ENCODE measurements around the gene NEUROD2.

The NEUROD2 gene

DNA sequence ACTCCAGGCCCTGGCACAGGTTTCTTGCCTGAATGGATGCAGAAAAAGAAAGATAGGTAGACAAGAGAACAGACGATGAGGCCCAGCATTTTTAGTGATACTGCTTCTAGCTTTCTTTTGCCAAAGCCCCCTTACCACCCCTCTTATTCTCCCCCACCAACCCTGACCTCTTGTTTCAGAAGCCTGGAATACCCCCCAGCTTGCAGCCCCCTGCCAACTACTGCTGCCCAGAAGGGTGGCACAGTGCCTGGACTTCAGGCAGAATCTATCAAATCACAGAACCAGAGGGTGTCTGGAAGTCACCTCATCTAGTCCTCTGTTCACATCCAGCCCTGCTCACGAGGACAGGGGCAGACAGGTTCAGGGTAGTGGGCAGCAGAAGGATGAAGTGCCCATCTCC is 35.6 kb downstream of the NEUROD2 start:
- no peak for DNase-seq (ENCODE audit: low read depth)
- no peak overlapping the region for H3K4me3 ChIP-seq (ENCODE audit: low read depth, low read length)
- in situ Hi-C loops (cut with HindIII; ENCODE audit: low sequenced_read_pairs): loop anchor here (10.0 kb wide), 1 partner anchor 213 kb away; no protein-coding TSS in a partner anchor
- TF ChIP-seq, protein P1, sequence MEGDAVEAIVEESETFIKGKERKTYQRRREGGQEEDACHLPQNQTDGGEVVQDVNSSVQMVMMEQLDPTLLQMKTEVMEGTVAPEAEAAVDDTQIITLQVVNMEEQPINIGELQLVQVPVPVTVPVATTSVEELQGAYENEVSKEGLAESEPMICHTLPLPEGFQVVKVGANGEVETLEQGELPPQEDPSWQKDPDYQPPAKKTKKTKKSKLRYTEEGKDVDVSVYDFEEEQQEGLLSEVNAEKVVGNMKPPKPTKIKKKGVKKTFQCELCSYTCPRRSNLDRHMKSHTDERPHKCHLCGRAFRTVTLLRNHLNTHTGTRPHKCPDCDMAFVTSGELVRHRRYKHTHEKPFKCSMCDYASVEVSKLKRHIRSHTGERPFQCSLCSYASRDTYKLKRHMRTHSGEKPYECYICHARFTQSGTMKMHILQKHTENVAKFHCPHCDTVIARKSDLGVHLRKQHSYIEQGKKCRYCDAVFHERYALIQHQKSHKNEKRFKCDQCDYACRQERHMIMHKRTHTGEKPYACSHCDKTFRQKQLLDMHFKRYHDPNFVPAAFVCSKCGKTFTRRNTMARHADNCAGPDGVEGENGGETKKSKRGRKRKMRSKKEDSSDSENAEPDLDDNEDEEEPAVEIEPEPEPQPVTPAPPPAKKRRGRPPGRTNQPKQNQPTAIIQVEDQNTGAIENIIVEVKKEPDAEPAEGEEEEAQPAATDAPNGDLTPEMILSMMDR (IDR thresholded peaks at IDR 0.05; ENCODE audit: low read depth, low read length, missing control alignments): no peak

DNA sequence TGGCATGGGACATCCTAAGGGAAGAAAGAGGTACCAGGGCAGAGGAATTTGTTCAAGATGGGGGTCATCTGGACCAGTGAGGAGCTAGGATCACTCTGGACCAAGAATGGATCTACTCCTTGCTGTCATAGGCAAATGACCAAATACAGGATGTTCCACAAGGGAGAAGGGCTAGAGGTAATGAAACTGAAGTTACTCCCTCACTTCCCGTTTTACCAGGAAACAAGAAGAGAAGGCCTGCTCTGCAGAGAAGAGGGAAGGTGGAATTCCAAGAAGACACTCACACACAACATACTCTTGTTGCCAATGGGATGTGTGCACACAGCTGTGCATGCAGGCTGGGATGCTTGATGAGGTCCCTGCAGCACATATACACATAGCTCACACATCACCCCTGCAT is 38.6 kb downstream of the NEUROD2 start:
- TF ChIP-seq, protein P1 (IDR thresholded peaks at IDR 0.05; ENCODE audit: low read depth, low read length, missing control alignments): no peak
- in situ Hi-C loops (cut with HindIII; ENCODE audit: low sequenced_read_pairs): no loop called here
- no peak overlapping the region for H3K4me3 ChIP-seq (ENCODE audit: low read depth, low read length)
- no peak for DNase-seq (ENCODE audit: low read depth)

DNA sequence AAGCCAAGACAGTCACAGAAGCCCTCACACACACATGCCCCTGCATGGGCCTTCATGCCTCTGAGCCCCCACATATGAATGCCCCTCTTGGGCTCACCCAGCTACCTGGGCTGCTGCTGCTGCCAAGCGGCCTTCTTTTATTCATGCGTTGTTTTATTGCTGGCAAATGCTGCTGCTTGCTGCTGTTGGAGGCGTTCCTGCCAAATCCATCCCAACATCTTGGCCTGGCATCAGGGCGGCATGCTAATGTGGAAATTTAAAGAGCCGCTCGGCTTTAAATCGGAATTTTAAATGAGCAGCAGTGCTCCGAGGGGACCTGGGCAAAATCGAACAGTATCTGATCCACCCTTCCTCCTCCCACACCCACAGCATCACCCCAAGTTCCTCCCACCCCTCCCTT is 39.0 kb downstream of the NEUROD2 start:
- DNase-seq (ENCODE audit: low read depth): no peak
- TF ChIP-seq, protein P1 (IDR thresholded peaks at IDR 0.05; ENCODE audit: low read depth, low read length, missing control alignments): no peak
- no peak overlapping the region for H3K4me3 ChIP-seq (ENCODE audit: low read depth, low read length)
- in situ Hi-C loops (cut with HindIII; ENCODE audit: low sequenced_read_pairs): no loop called here

DNA sequence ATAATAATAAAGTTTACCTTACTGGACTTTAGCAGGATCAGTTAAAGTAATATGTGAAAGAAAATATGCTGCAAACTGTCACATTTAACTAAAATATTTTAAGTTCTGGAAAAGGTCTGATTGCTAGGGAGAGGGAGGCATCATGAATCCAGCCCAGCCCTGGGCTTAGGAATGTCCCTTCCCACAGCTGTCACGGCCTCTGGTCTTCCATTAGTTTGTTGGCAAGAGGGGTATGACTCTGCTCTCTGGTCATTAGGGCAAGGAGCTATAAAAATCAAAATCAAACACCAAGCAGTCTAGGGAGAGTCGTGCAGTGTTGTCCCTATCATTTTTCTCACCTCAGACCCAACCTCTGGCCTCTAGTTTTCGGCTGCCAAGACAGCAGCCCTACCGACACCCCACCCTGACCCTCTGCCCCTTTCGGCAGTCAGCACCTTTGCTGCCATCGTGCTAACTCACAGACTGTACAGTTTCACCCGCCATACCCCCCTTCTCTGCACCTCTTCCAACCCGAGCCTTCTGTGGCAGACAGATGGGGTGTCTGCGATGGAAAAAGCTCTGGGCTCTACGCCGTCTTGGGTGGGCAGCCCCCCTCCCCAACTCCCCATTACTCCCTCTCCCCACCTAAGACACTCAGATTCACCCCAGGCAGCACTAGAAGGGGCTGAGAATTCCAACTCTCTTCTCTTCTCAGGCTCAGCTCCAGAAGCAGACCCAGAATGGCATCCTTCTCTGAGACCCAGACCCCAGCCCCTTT is 41.4 kb downstream of the NEUROD2 start:
- DNase-seq (ENCODE audit: low read depth): no peak
- in situ Hi-C loops (cut with HindIII; ENCODE audit: low sequenced_read_pairs): no loop called here
- H3K4me3 ChIP-seq (ENCODE audit: low read depth, low read length): no peak overlapping the region

DNA sequence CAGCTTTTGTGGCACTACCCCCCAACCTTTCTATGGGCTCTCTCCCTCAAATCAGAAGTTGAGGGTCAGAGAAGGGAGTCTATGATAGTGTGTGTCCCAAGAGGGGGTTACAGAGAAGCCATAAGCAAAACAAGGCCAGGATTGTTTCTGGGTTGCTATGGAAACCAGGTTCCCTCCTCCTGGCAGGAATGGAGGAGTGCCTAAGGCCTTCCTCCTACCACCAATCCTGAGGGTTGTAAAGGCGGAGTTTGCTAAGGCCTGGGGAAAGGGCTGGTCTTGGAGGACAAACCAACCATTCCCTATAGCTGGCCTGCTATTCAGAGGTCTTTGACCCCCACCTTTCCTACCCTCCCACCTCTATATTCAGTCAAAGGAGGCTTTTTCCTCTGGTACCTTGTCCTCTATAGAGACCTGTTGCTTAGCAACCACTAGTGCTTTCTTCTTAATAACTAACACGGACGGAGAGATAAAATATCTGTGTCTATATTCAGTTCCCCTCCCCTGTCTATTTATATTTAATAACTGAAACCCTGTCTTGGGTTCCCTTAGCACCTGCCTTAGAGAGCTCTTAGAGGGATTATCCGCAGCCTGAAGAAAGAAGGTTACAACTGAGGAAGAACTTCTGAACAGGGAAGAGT is 43.4 kb downstream of the NEUROD2 start:
- H3K4me3 ChIP-seq (ENCODE audit: low read depth, low read length): no peak overlapping the region
- DNase-seq (ENCODE audit: low read depth): no peak
- TF ChIP-seq, protein P1 (IDR thresholded peaks at IDR 0.05; ENCODE audit: low read depth, low read length, missing control alignments): no peak
- in situ Hi-C loops (cut with HindIII; ENCODE audit: low sequenced_read_pairs): no loop called here

More for the DNA sequence above, 41.4 kb downstream of the NEUROD2 start:
- TF ChIP-seq, protein P1 (IDR thresholded peaks at IDR 0.05; ENCODE audit: low read depth, low read length, missing control alignments): no peak

DNA sequence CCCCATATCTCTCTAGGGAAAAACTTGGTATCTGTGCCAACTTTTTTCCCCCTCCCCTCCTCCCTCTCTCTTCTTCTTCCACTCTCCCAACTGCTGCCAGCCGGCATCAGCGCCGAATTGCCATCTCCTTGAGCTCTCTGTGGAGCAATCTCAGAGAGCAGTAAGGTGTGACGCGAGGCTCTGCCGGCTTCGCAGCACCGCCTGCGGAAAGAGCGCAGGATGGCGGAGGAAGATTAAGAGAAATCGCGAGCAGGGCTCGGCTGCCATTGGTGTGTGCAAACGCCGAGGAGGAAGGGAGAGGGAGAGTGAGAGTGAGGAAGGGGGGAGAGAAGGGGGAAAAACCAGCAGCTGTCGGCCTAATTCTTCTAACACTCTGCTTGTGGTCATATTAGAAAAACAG is 44.2 kb downstream of the NEUROD2 start:
- H3K4me3 ChIP-seq (ENCODE audit: low read depth, low read length): no peak overlapping the region
- DNase-seq (ENCODE audit: low read depth): no peak
- TF ChIP-seq, protein P1 (IDR thresholded peaks at IDR 0.05; ENCODE audit: low read depth, low read length, missing control alignments): no peak
- in situ Hi-C loops (cut with HindIII; ENCODE audit: low sequenced_read_pairs): no loop called here

Measured in astrocyte of the cerebellum (primary cell).